ENCODE data around the gene PSMD5. TPM values are rescaled to one million over a fixed set of nuclear protein-coding genes. Genes with fewer than 3 reads are reported as not detected.

PSMD5 gene
- total RNA-seq, 4 donors from 2014 or later: 30.7 to 57.5 (median 36.2) TPM

- no peak for ATAC-seq (ENCODE audit: low FRiP score)
- no peak for TF ChIP-seq CTCF (IDR thresholded peaks at IDR 0.05)
- no peak for DNase-seq (ENCODE audit: low spot score)
These were observed 45.9 kb upstream of the PSMD5 start for GRCh38 chr9:120888626-120889025.

GRCh38 chr9:120886490-120886967 is 43.8 kb upstream of the PSMD5 start:
- TF ChIP-seq CTCF (IDR thresholded peaks at IDR 0.05): no peak
- no peak for ATAC-seq (ENCODE audit: low FRiP score)
- DNase-seq (ENCODE audit: low spot score): no peak

- no peak for ATAC-seq (ENCODE audit: low FRiP score)
- TF ChIP-seq CTCF (IDR thresholded peaks at IDR 0.05): no peak
- DNase-seq (ENCODE audit: low spot score): no peak
These were observed 43.2 kb upstream of the PSMD5 start for GRCh38 chr9:120885958-120886357.

GRCh38 chr9:120885457-120885856 is 42.7 kb upstream of the PSMD5 start:
- DNase-seq (ENCODE audit: low spot score): no peak
- no peak for TF ChIP-seq CTCF (IDR thresholded peaks at IDR 0.05)
- ATAC-seq (ENCODE audit: low FRiP score): no peak

- no peak for TF ChIP-seq CTCF (IDR thresholded peaks at IDR 0.05)
- DNase-seq (ENCODE audit: low spot score) (no peak), ATAC-seq (ENCODE audit: low FRiP score) (no peak)
These were observed 40.9 kb upstream of the PSMD5 start for GRCh38 chr9:120883608-120883996.

- TF ChIP-seq CTCF (IDR thresholded peaks at IDR 0.05): no peak
- no peak for ATAC-seq (ENCODE audit: low FRiP score)
- no peak for DNase-seq (ENCODE audit: low spot score)
These were observed 40.3 kb upstream of the PSMD5 start for GRCh38 chr9:120882935-120883607.

- DNase-seq (ENCODE audit: low spot score) (no peak), ATAC-seq (ENCODE audit: low FRiP score) (no peak)
- TF ChIP-seq CTCF (IDR thresholded peaks at IDR 0.05): no peak
These were observed 36.7 kb upstream of the PSMD5 start for GRCh38 chr9:120879446-120879845.
